HepG2 (cell line): ENCODE measurements around the gene GFOD1. TPM values are rescaled to one million over a fixed set of nuclear protein-coding genes. Genes with fewer than 3 reads are reported as not detected.

Experiments used
- ARID4A ChIP-seq: sonication (generic); formaldehyde crosslinking; IDR thresholded peaks from 2 replicates; pipeline ENCODE4 v1.5.0; 2020; ENCODE audit warnings: mild to moderate bottlenecking, missing genetic modification reagents, borderline replicate concordance
- GABPB1 ChIP-seq: IDR thresholded peaks from 2 replicates; pipeline ENCODE4 v1.6.1; 2016; ENCODE audit warnings: mild to moderate bottlenecking, missing genetic modification reagents, moderate library complexity, missing compliant biosample characterization
- HIVEP1 ChIP-seq: sonication (generic); formaldehyde crosslinking; IDR thresholded peaks from 2 replicates; pipeline ENCODE4 v1.4.0; 2020; ENCODE audit warnings: mild to moderate bottlenecking, missing genetic modification reagents
- HMG20B ChIP-seq: conservative IDR thresholded peaks from 2 replicates; pipeline ENCODE4 v1.6.1; 2016; ENCODE audit warnings: missing genetic modification reagents, missing compliant biosample characterization
- KDM3A ChIP-seq: IDR thresholded peaks from 2 replicates; pipeline ENCODE4 v1.6.1; 2018; ENCODE audit warnings: low read depth, missing compliant biosample characterization
- KDM6A ChIP-seq: IDR thresholded peaks from 2 replicates; pipeline ENCODE4 v1.6.1; 2016; ENCODE audit warnings: low read depth
- PATZ1 ChIP-seq: sonication (generic); formaldehyde crosslinking; IDR thresholded peaks from 2 replicates; pipeline ENCODE4 v1.4.0; 2020; ENCODE audit warnings: missing genetic modification reagents
- RAD21 ChIP-seq: fragments of 450-650 bp; formaldehyde crosslinking; IDR thresholded peaks from 2 replicates; pipeline ENCODE4 v1.5.0; 2020; ENCODE audit warnings: mild to moderate bottlenecking
- WIZ ChIP-seq: sonication (generic); formaldehyde crosslinking; IDR thresholded peaks from 2 replicates; pipeline ENCODE4 v1.5.1; 2020; ENCODE audit warnings: mild to moderate bottlenecking, missing genetic modification reagents
- ZBED4 ChIP-seq: sonication (generic); formaldehyde crosslinking; IDR thresholded peaks from 2 replicates; pipeline ENCODE4 v1.4.0; 2020; ENCODE audit warnings: missing genetic modification reagents, borderline replicate concordance
- ZMYM4 ChIP-seq: sonication (generic); formaldehyde crosslinking; IDR thresholded peaks from 2 replicates; pipeline ENCODE4 v1.8.1; 2023; ENCODE audit warnings: mild to moderate bottlenecking, missing genetic modification reagents
- ZNF12 ChIP-seq: sonication (generic); formaldehyde crosslinking; IDR thresholded peaks from 2 replicates; pipeline ENCODE4 v1.5.0; 2020; ENCODE audit warnings: missing genetic modification reagents
- ZNF335 ChIP-seq: sonication (generic); formaldehyde crosslinking; IDR thresholded peaks from 2 replicates; pipeline ENCODE4 v1.4.0; 2020; ENCODE audit warnings: missing genetic modification reagents
- ZNF503 ChIP-seq: sonication (generic); formaldehyde crosslinking; IDR thresholded peaks from 2 replicates; pipeline ENCODE4 v1.4.0; 2020; ENCODE audit warnings: missing genetic modification reagents
- ZNF550 ChIP-seq: sonication (generic); formaldehyde crosslinking; IDR thresholded peaks from 2 replicates; pipeline ENCODE4 v1.4.0; 2020; ENCODE audit warnings: mild to moderate bottlenecking, missing genetic modification reagents, borderline replicate concordance
- ZNF773 ChIP-seq: sonication (generic); formaldehyde crosslinking; IDR thresholded peaks from 2 replicates; pipeline ENCODE4 v1.4.0; 2020; ENCODE audit warnings: missing genetic modification reagents, borderline replicate concordance
- polyA plus RNA-seq, 8 experiments: library from polyadenylated mRNA; depleted of rRNA in 3 of 8; stranded (reverse) in 7 of 8; unstranded in 1 of 8; fragments of >200 nt; fragmentation: Illumina TruSeq in 4 of 8; extraction: Trizol in 4 of 8; gene quantifications; 2 replicates each; pipeline versions ENCODE4 v1.2.1 to v1.2.3, GENCODE V29; 2011 to 2016; ENCODE audit warnings: low read depth in 4 of 8, missing spikeins in 1 of 8, mixed read lengths in 1 of 8; ENCODE audit not compliant: insufficient read depth in 1 of 8
- total RNA-seq, 5 experiments: library from RNA; depleted of rRNA; stranded (reverse); fragments of >200 nt; fragmentation: Illumina TruSeq; extraction: Trizol; gene quantifications; 2 replicates each; pipeline ENCODE4 v1.2.3, GENCODE V29; 2016; ENCODE audit warnings: low read depth in 1 of 5

Gene GFOD1
- total and polyA plus RNA-seq, 2 of the 13 experiments (the other 11 are each of a cell fraction or from before 2014, with no cell fraction given): 1.9 to 6.4 TPM

GRCh38 chr6:13407709-13408695 is 79.4 kb downstream of the GFOD1 start (continued):
- TF ChIP-seq ZBED4 (CRISPR knock-in tag): peak; percentile 86
- peak; percentile 12; the same call in 1 of the 2 replicates for TF ChIP-seq RAD21 (CRISPR knock-in tag)
- TF ChIP-seq ARID4A (CRISPR knock-in tag): peak; percentile 49; the same call in 1 of the 2 replicates
- peak; percentile 86 for TF ChIP-seq PATZ1
- TF ChIP-seq ZNF503 (CRISPR knock-in tag): peak; percentile 68; the same call in 1 of the 2 replicates
- peak; percentile 88 for TF ChIP-seq ZMYM4 (CRISPR knock-in tag)
- TF ChIP-seq ZNF550: no peak
- TF ChIP-seq ZNF773 (CRISPR knock-in tag): no peak
- 0 out of 2 replicates have a peak, but pooled peaks have one; percentile 54 for TF ChIP-seq ZNF335 (CRISPR knock-in tag)
- peak; percentile 82; the same call in 1 of the 2 replicates for TF ChIP-seq HMG20B (CRISPR knock-in tag)
- peak; percentile 84; the same call in 1 of the 2 replicates for TF ChIP-seq KDM3A (CRISPR knock-in tag)
- TF ChIP-seq GABPB1 (CRISPR knock-in tag): no peak
- 0 out of 2 replicates have a peak, but pooled peaks have one; percentile 42 for TF ChIP-seq KDM6A (CRISPR knock-in tag)
- 0 out of 2 replicates have a peak, but pooled peaks have one; percentile 18 for TF ChIP-seq WIZ (CRISPR knock-in tag)
- peak; percentile 66; the same call in 1 of the 2 replicates for TF ChIP-seq HIVEP1 (CRISPR knock-in tag)
- TF ChIP-seq ZNF12 (CRISPR knock-in tag): peak; percentile 73
